SK-N-MC (cell line): Measurements from ENCODE around the gene CFAP299.

Source experiments
- EZH2 ChIP-seq: fragments of 200-600 bp; sonication (generic); IDR thresholded peaks from one replicate; pipeline ENCODE4 v1.6.1; 2017; ENCODE audit warnings: antibody characterized with exemption
- FOXP2 ChIP-seq: optimal IDR thresholded peaks from 2 replicates; pipeline ENCODE3; 2011; ENCODE audit warnings: mild to moderate bottlenecking, moderate library complexity; ENCODE audit not compliant: insufficient read depth; ENCODE audit errors: extremely low read length, control extremely low read depth
- POLR2AphosphoS5 ChIP-seq: IDR thresholded peaks from 2 replicates; pipeline ENCODE4 v1.6.1; 2012; ENCODE audit warnings: mild to moderate bottlenecking, low read depth, low read length, borderline replicate concordance

DNA sequence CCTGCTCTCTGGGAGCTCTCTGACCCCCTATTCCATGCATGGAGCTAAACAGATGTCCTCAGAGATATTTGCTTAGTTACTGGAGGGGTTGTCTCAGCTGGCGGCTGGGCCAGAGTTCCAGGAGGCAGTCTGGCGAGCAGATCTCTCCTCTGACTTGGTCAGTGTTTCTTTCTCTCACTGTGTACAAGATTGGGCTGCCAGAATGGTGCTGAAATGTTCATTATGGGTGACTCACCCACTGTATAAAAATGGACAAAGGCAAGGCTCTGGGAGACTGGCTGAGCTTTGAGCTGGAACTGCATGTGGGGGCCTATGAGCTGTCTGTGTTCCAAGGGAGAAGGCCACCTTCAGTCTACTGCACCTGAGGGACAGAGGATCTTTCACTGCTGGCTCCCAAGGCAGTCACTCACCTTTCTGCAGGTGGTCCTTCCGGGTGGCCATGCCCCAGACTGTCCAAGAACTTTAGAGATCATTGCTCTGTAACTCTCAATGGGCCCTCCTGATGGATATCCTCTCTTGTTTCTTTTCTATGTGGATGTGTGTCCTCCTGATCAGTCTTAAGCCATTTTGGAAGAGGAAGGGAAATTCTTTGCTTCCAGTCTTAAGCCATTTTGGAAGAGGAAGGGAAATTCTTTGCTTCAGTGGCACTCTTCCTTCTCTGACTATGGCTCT is 88.2 kb downstream of the CFAP299 start:
- TF ChIP-seq POLR2AphosphoS5 (no peak), EZH2 (no peak), FOXP2 (no peak)
